CD14-positive monocyte (primary cell): ENCODE data around the gene ZNF524. TPM values are rescaled to one million over a fixed set of nuclear protein-coding genes. Genes with fewer than 3 reads are reported as not detected.

Experiments
- DNase-seq, 3 donors: peaks; one replicate each; pipeline ENCODE4 v3.0.0-alpha.2; 2011 to 2022
- H2AFZ ChIP-seq: 2 replicates; pipeline ENCODE4 v1.6.0; 2012; ENCODE audit warnings: mild to moderate bottlenecking, low read depth, low read length, inconsistent platforms; ENCODE audit not compliant: insufficient read depth, poor library complexity, severe bottlenecking
- H3K27ac ChIP-seq, 2 donors: 1 replicate in 1 of 2; 2 replicates in 1 of 2; pipeline ENCODE4 v1.5.1; 2012 to 2013; ENCODE audit warnings: low read length in 2 of 2, control low read depth in 1 of 2, inconsistent platforms in 1 of 2, low read depth in 1 of 2, mild to moderate bottlenecking in 1 of 2
- H3K27me3 ChIP-seq, 2 donors: one replicate each; pipeline versions ENCODE4 v1.6.0 to v1.6.1; 2011 to 2013; ENCODE audit warnings: low read length in 2 of 2; ENCODE audit not compliant: control insufficient read depth in 2 of 2, insufficient read depth in 2 of 2
- H3K36me3 ChIP-seq, 2 donors: replicated peaks in 1 of 2; 1 replicate in 1 of 2; 2 replicates in 1 of 2; pipeline versions ENCODE4 v1.5.1 to v1.6.1; 2012 to 2013; ENCODE audit warnings: low read length in 2 of 2, control low read depth in 1 of 2, inconsistent platforms in 1 of 2, mild to moderate bottlenecking in 1 of 2; ENCODE audit not compliant: insufficient read depth in 2 of 2, control insufficient read depth in 1 of 2
- H3K4me1 ChIP-seq, 2 donors: 1 replicate in 1 of 2; 2 replicates in 1 of 2; pipeline versions ENCODE4 v1.5.1 to v1.6.1; 2012 to 2013; ENCODE audit warnings: low read length in 2 of 2, control low read depth in 1 of 2, inconsistent platforms in 1 of 2, mild to moderate bottlenecking in 1 of 2, moderate library complexity in 1 of 2; ENCODE audit not compliant: insufficient read depth in 2 of 2, control insufficient read depth in 1 of 2
- H3K4me2 ChIP-seq: replicated peaks from 2 replicates; pipeline ENCODE3; 2012; ENCODE audit warnings: low read length, moderate library complexity, mild to moderate bottlenecking; ENCODE audit not compliant: poor library complexity, severe bottlenecking; ENCODE audit errors: extremely low read depth
- H3K4me3 ChIP-seq, 3 experiments: fragments of 200-600 bp in 1 of 3; sonication (generic) in 1 of 3; replicated peaks in 1 of 3; 1 replicate in 2 of 3; 2 replicates in 1 of 3; pipeline ENCODE4 v1.5.1; 2011 to 2013; ENCODE audit warnings: low read length in 3 of 3, mild to moderate bottlenecking in 3 of 3, control low read depth in 2 of 3, low read depth in 2 of 3, inconsistent platforms in 1 of 3, moderate library complexity in 1 of 3
- H3K79me2 ChIP-seq: 2 replicates; pipeline ENCODE4 v1.6.0; 2012; ENCODE audit warnings: mild to moderate bottlenecking, control low read depth, inconsistent platforms, low read length, moderate library complexity; ENCODE audit not compliant: insufficient read depth
- H3K9ac ChIP-seq: 2 replicates; pipeline ENCODE4 v1.6.0; 2017; ENCODE audit warnings: low read length, mild to moderate bottlenecking; ENCODE audit not compliant: insufficient read depth, poor library complexity, severe bottlenecking
- H3K9me3 ChIP-seq, 2 donors: replicated peaks in 1 of 2; 1 replicate in 1 of 2; 2 replicates in 1 of 2; pipeline versions ENCODE4 v1.5.1 to v1.6.1; 2012 to 2013; ENCODE audit warnings: low read length in 2 of 2, control low read depth in 1 of 2; ENCODE audit not compliant: control insufficient read depth in 1 of 2, insufficient read depth in 1 of 2
- H4K20me1 ChIP-seq: 2 replicates; pipeline ENCODE4 v1.6.0; 2012; ENCODE audit warnings: mild to moderate bottlenecking, low read length, control low read depth, moderate library complexity; ENCODE audit not compliant: insufficient read depth
- H3K27ac Mint-ChIP-seq, 7 donors: one replicate each; pipeline ENCODE4 v1.8.0; 2020; ENCODE audit warnings: mild to moderate bottlenecking in 7 of 7, mixed read lengths in 7 of 7, moderate library complexity in 6 of 7, inconsistent platforms in 2 of 7
- H3K27me3 Mint-ChIP-seq, 3 donors: one replicate each; pipeline ENCODE4 v1.8.0; 2021 to 2022; ENCODE audit warnings: low read depth in 3 of 3, mild to moderate bottlenecking in 3 of 3, mixed read lengths in 3 of 3, moderate library complexity in 3 of 3, inconsistent platforms in 1 of 3
- H3K36me3 Mint-ChIP-seq, 2 donors: one replicate each; pipeline ENCODE4 v1.8.0; 2020; ENCODE audit warnings: mixed read lengths in 2 of 2, inconsistent platforms in 1 of 2, mild to moderate bottlenecking in 1 of 2
- H3K4me1 Mint-ChIP-seq: one replicate; pipeline ENCODE4 v1.8.0; 2020; ENCODE audit warnings: mild to moderate bottlenecking, mixed read lengths
- H3K4me3 Mint-ChIP-seq, 2 donors: one replicate each; pipeline ENCODE4 v1.8.0; 2020; ENCODE audit warnings: mild to moderate bottlenecking in 2 of 2, mixed read lengths in 2 of 2, moderate library complexity in 1 of 2
- H3K9me3 Mint-ChIP-seq, 7 donors: one replicate each; pipeline ENCODE4 v1.8.0; 2020 to 2022; ENCODE audit warnings: mixed read lengths in 7 of 7, mild to moderate bottlenecking in 6 of 7, moderate library complexity in 6 of 7, inconsistent platforms in 2 of 7
- CTCF ChIP-seq: fragments of 200-600 bp; IDR thresholded peaks from one replicate; pipeline ENCODE4 v1.8.0; 2022; ENCODE audit warnings: antibody characterized with exemption, mild to moderate bottlenecking
- WGBS: methylation state at CpG from one replicate; pipeline ENCODE4 v1.1.5; 2013; ENCODE audit warnings: missing lambda C conversion rate; ENCODE audit not compliant: insufficient coverage; 5-methylcytosine and 5-hydroxymethylcytosine counted together
- intact Hi-C, 2 donors: fragments of 100-400 bp; cut with micrococcal nuclease; formaldehyde crosslinking; loops; one replicate each; pipeline versions ENCODE4 v1.15.0 to v1.15.1; 2023
- polyA plus RNA-seq, 3 donors: library from polyadenylated mRNA; depleted of rRNA in 1 of 3; unstranded in 2 of 3; stranded (reverse) in 1 of 3; fragments of 300-500 nt in 2 of 3; fragments of >200 nt in 1 of 3; fragmentation: Illumina TruSeq in 2 of 3; gene quantifications; 1 replicate in 2 of 3; 2 replicates in 1 of 3; pipeline ENCODE4 v1.2.3, GENCODE V29; 2012 to 2021

The ZNF524 gene
- polyA plus RNA-seq, 3 donors = 27.9 to 45.7 (median 41.8) TPM

GRCh38 chr19:55624109-55625003 is 24.3 kb downstream of the ZNF524 start, which contains the start of gene ZNF784:
TSS of gene ZNF784 (minus strand) at chr19:55624566. CDS start at chr19:55624561, 5 bp downstream.
- Histone ChIP-seq H3K27me3 (no peaks in the 10 kb centered on the region), H3K9me3 (no peaks in the 10 kb centered on the region), H3K4me2 (peak within 1 kb of the TSS; percentile 70), H3K4me1 (peaks cover 45 to 54% of the 10 kb centered on the region in 2 donors), H3K79me2 (peaks cover 17% of the 10 kb centered on the region), H3K9ac (peak within 1 kb of the TSS; percentile 78), H4K20me1 (no peaks in the 10 kb centered on the region), H2AFZ (peak within 1 kb of the TSS; percentile 76), H3K36me3 (no peaks in the 10 kb centered on the region), H3K4me3 (peak within 1 kb of the TSS; percentile 54 to 85 (median 63)), H3K27ac (peak within 1 kb of the TSS; percentile 78 to 86)
- DNase-seq = peak; percentile 88 to 94 (median 91)
- Mint-ChIP-seq H3K9me3 (peaks cover 0 to 4% (median 0%) of the 10 kb centered on the region in 7 donors), H3K27me3 (peaks cover 0 to 8% (median 1%) of the 10 kb centered on the region in 3 donors), H3K36me3 (peaks cover 5 to 14% of the 10 kb centered on the region in 2 donors), H3K4me3 (peak within 1 kb of the TSS; percentile 85 to 94), H3K27ac (peak within 1 kb of the TSS; percentile 91 to 99 (median 98)), H3K4me1 (peaks cover 40% of the 10 kb centered on the region)
- under 1% methylated on average over 40 of the region's 56 CpGs for WGBS
- TF ChIP-seq CTCF = no peak
- intact Hi-C loops = loop anchor here (2.0 to 5.0 kb wide), 2 partner anchors 26 to 37 kb away; partner anchors contain the start of gene FIZ1 (in 1 of the 2)

GRCh38 chr19:55625004-55625326 is 24.9 kb downstream of the ZNF524 start:
- Mint-ChIP-seq H3K27ac (peak overlapping the region; percentile 61 to 99 (median 95)), H3K9me3 (peaks cover 0 to 4% (median 0%) of the 10 kb centered on the region in 7 donors), H3K4me1 (peaks cover 34% of the 10 kb centered on the region), H3K4me3 (peak overlapping the region; percentile 85 to 94), H3K36me3 (peaks cover 3 to 10% of the 10 kb centered on the region in 2 donors), H3K27me3 (peaks cover 0 to 9% (median 1%) of the 10 kb centered on the region in 3 donors)
- Histone ChIP-seq H3K4me1 (peaks cover 39 to 48% of the 10 kb centered on the region in 2 donors), H3K27ac (peak overlapping the region in 1 of 2 donors; percentile 86), H3K9ac (no peak overlapping the region), H3K79me2 (peaks cover 17% of the 10 kb centered on the region), H3K4me2 (peak overlapping the region; percentile 70), H3K36me3 (no peaks in the 10 kb centered on the region), H3K9me3 (no peaks in the 10 kb centered on the region), H3K4me3 (peak overlapping the region; percentile 54 to 85 (median 63)), H3K27me3 (no peaks in the 10 kb centered on the region), H4K20me1 (no peaks in the 10 kb centered on the region), H2AFZ (peak overlapping the region; percentile 76)
- TF ChIP-seq CTCF = no peak
- DNase-seq = no peak
- intact Hi-C loops = loop anchor here in 1 of 2 donors (2.0 kb wide), 1 partner anchor 26 kb away; the partner anchor contains the start of gene FIZ1
- WGBS = no CpG with 5 or more reads among the region's 11 CpGs
